Measurements from ENCODE around the gene SNX8. TPM values are rescaled to one million over a fixed set of nuclear protein-coding genes. Genes with fewer than 3 reads are reported as not detected.
A peak's percentile ranks its signal among the peaks of the same experiment; 100 is the strongest.

Gene SNX8
- total and polyA plus RNA-seq, 2 donors (not counting 1 experiment from before 2014, with no cell fraction given), result 64.4 to 126 TPM

DNA sequence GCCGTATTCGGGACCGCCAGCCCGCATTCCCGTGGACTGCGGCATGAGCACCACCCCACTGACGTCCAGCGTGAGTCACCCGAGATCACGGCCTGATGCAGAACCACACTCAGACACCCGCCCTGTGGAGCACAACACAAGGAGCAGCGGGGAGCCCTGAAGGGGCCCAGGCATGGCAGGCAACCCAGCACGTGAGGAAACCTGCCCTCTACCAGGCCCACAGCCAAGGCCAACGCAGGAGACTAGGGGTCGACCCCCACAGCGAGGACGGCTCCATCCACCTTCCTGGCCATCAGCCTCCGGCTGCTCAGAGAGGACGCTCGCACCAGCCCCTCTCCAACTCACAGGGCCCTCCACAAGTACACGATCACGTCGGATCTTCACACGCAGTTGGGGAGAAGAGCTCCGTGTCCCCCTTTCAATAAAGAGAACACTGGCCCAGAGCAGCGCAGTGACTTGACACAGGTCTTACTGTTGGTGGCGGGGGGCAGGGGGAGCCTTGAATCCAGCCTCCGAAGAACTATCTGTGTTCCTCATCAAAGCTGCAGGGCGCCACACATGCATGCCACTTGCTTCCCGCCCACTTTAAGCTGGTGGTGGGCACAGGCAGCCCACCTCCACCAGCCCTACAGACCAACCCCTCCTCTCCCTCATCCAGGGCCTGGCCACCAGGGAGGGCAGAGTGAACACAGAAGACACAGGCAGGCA, 103.5 kb downstream of the SNX8 start:
- Mint-ChIP-seq H3K4me3 (no peak overlapping the region), H3K9me3 (ENCODE audit: insufficient read depth) (no peaks in the 10 kb centered on the region), H3K27me3 (no peaks in the 10 kb centered on the region), H3K4me1 (peaks cover 6% of the 10 kb centered on the region), H3K27ac (no peak overlapping the region)
- H3K36me3 ChIP-seq (replicated peaks in 1 of 2; ENCODE audit: control extremely low read depth in 1 of 2, control insufficient read depth in 1 of 2, extremely low read depth in 1 of 2, insufficient read depth in 2 of 2, low read length in 1 of 2), result peaks cover 0 to 49% of the 10 kb centered on the region in 2 experiments
- DNase-seq (no peak), ATAC-seq (ENCODE audit: low read depth) (no peak)
- no peak overlapping the region for H3K4me2 ChIP-seq (replicated peaks; ENCODE audit: low read depth, low read length, poor library complexity, severe bottlenecking)
- H3K27ac ChIP-seq (ENCODE audit: low read length in 2 of 2), result no peak overlapping the region
- no peaks in the 10 kb centered on the region for H3K79me2 ChIP-seq (ENCODE audit: control insufficient read depth, insufficient read depth, low read length)
- H3K4me3 ChIP-seq (ENCODE audit: control extremely low read depth in 1 of 5, extremely low read depth in 1 of 5, insufficient read depth in 1 of 5, low read depth in 2 of 5, low read length in 4 of 5), result no peak overlapping the region
- WGBS (ENCODE audit: insufficient coverage), result 95% methylated on average over 30 of the region's 30 CpGs
- intact Hi-C loops (cut with micrococcal nuclease), result no loop called here
- TF ChIP-seq, protein P1, sequence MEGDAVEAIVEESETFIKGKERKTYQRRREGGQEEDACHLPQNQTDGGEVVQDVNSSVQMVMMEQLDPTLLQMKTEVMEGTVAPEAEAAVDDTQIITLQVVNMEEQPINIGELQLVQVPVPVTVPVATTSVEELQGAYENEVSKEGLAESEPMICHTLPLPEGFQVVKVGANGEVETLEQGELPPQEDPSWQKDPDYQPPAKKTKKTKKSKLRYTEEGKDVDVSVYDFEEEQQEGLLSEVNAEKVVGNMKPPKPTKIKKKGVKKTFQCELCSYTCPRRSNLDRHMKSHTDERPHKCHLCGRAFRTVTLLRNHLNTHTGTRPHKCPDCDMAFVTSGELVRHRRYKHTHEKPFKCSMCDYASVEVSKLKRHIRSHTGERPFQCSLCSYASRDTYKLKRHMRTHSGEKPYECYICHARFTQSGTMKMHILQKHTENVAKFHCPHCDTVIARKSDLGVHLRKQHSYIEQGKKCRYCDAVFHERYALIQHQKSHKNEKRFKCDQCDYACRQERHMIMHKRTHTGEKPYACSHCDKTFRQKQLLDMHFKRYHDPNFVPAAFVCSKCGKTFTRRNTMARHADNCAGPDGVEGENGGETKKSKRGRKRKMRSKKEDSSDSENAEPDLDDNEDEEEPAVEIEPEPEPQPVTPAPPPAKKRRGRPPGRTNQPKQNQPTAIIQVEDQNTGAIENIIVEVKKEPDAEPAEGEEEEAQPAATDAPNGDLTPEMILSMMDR (IDR thresholded peaks at IDR 0.05), result no peak
- TF ChIP-seq EZH2 (IDR thresholded peaks at IDR 0.05; ENCODE audit: borderline replicate concordance, insufficient read depth, low read depth, low read length, poor library complexity, severe bottlenecking), result no peak
- H2AFZ ChIP-seq (ENCODE audit: insufficient read depth, low read depth, low read length, poor library complexity, severe bottlenecking), result no peak overlapping the region
- CTCF ChIA-PET, result interaction anchor here (1.1 to 3.7 kb wide), 4 partner anchors 111 to 171 kb away, joined by 3 to 21 read pairs (median 12); partner anchors contain the start of gene EIF3B
- POLR2A ChIA-PET, result no interaction called here
- H3K27me3 ChIP-seq (replicated peaks in 1 of 4; ENCODE audit: control extremely low read depth in 1 of 4, control insufficient read depth in 3 of 4, insufficient read depth in 4 of 4, low read length in 3 of 4), result no peaks in the 10 kb centered on the region
- peaks cover 0 to 5% of the 10 kb centered on the region in 2 donors for H3K4me1 ChIP-seq (ENCODE audit: control insufficient read depth in 2 of 2, insufficient read depth in 2 of 2, low read length in 2 of 2)
- peaks cover 0 to 4% (median 0%) of the 10 kb centered on the region in 3 donors for H3K9me3 ChIP-seq (ENCODE audit: control extremely low read depth in 1 of 3, control insufficient read depth in 2 of 3, insufficient read depth in 1 of 3, low read length in 2 of 3)
- H4K20me1 ChIP-seq (ENCODE audit: control insufficient read depth, insufficient read depth, low read length, poor library complexity, severe bottlenecking), result no peaks in the 10 kb centered on the region
- H3K9ac ChIP-seq (ENCODE audit: low read length), result no peak overlapping the region

DNA sequence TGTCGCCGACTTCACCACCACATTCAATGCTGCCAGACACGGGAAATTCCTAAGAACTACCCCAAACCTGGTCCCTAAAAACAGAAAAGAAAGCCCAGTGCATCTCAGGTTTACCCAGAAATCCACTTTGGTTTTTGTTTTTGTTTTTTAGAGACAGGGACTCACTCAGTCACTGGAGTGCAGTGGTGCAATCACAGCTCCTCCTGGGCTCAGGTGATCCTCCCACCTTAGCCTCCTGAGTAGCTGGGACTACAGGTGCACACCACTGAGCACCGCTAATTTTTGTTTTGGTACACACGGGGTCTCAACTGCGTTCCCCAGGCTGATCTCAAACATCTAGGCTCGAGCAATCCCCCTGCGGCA, 104.3 kb downstream of the SNX8 start:
- Histone ChIP-seq H3K9ac (ENCODE audit: low read length) (no peak overlapping the region), H3K9me3 (ENCODE audit: control extremely low read depth in 1 of 3, control insufficient read depth in 2 of 3, insufficient read depth in 1 of 3, low read length in 2 of 3) (peaks cover 0 to 4% (median 0%) of the 10 kb centered on the region in 3 donors), H3K27me3 (replicated peaks in 1 of 4; ENCODE audit: control extremely low read depth in 1 of 4, control insufficient read depth in 3 of 4, insufficient read depth in 4 of 4, low read length in 3 of 4) (no peaks in the 10 kb centered on the region), H3K4me2 (replicated peaks; ENCODE audit: low read depth, low read length, poor library complexity, severe bottlenecking) (no peak overlapping the region), H3K36me3 (replicated peaks in 1 of 2; ENCODE audit: control extremely low read depth in 1 of 2, control insufficient read depth in 1 of 2, extremely low read depth in 1 of 2, insufficient read depth in 2 of 2, low read length in 1 of 2) (peaks cover 0 to 44% of the 10 kb centered on the region in 2 experiments), H3K79me2 (ENCODE audit: control insufficient read depth, insufficient read depth, low read length) (no peaks in the 10 kb centered on the region), H3K4me1 (ENCODE audit: control insufficient read depth in 2 of 2, insufficient read depth in 2 of 2, low read length in 2 of 2) (peaks cover 0 to 5% of the 10 kb centered on the region in 2 donors), H3K4me3 (ENCODE audit: control extremely low read depth in 1 of 5, extremely low read depth in 1 of 5, insufficient read depth in 1 of 5, low read depth in 2 of 5, low read length in 4 of 5) (no peak overlapping the region), H2AFZ (ENCODE audit: insufficient read depth, low read depth, low read length, poor library complexity, severe bottlenecking) (no peak overlapping the region), H4K20me1 (ENCODE audit: control insufficient read depth, insufficient read depth, low read length, poor library complexity, severe bottlenecking) (no peaks in the 10 kb centered on the region), H3K27ac (ENCODE audit: low read length in 2 of 2) (no peak overlapping the region)
- POLR2A ChIA-PET, result no interaction called here
- 69% methylated on average over 7 of the region's 8 CpGs for WGBS (ENCODE audit: insufficient coverage)
- TF ChIP-seq, protein P1 (IDR thresholded peaks at IDR 0.05), result no peak
- TF ChIP-seq EZH2 (IDR thresholded peaks at IDR 0.05; ENCODE audit: borderline replicate concordance, insufficient read depth, low read depth, low read length, poor library complexity, severe bottlenecking), result no peak
- no peaks in the 10 kb centered on the region for H3K9me3 Mint-ChIP-seq (ENCODE audit: insufficient read depth)
- DNase-seq (no peak), ATAC-seq (ENCODE audit: low read depth) (peak; percentile 16)
- CTCF ChIA-PET, result interaction anchor here (1.0 to 3.7 kb wide), 10 partner anchors 11 to 631 kb away, joined by 3 to 21 read pairs (median 4); partner anchors contain the start of gene EIF3B
- peaks cover 6% of the 10 kb centered on the region for H3K4me1 Mint-ChIP-seq
- no peak overlapping the region for H3K4me3 Mint-ChIP-seq
- H3K27me3 Mint-ChIP-seq, result no peaks in the 10 kb centered on the region
- intact Hi-C loops (cut with micrococcal nuclease), result loop anchor here (1.0 kb wide), 2 partner anchors 110 to 631 kb away; no protein-coding TSS in a partner anchor
- peak overlapping the region; percentile 7 for H3K27ac Mint-ChIP-seq

Measured in B cell (primary cell).